Adrenal gland (tissue), 12 donors: ENCODE measurements around the gene DGKA. TPM values are rescaled to one million over a fixed set of nuclear protein-coding genes. Genes with fewer than 3 reads are reported as not detected.

Experiments used
- DNase-seq, 7 donors: peaks; one replicate each; pipeline ENCODE4 v3.0.0-alpha.2; 2019 to 2020
- H3K27ac ChIP-seq, 5 donors: fragments of 200-600 bp; sonication (generic) in 4 of 5; 1 replicate in 3 of 5; 2 replicates in 2 of 5; pipeline versions ENCODE4 v1.5.1 to v1.8.0; 2016 to 2020; ENCODE audit warnings: mild to moderate bottlenecking in 1 of 5
- H3K27me3 ChIP-seq: fragments of 200-600 bp; 2 replicates; pipeline ENCODE4 v1.8.0; 2021
- H3K36me3 ChIP-seq, 2 donors: fragments of 200-600 bp; replicated peaks in 1 of 2; 1 replicate in 1 of 2; 2 replicates in 1 of 2; pipeline versions ENCODE4 v1.5.1 to v1.8.0; 2018 to 2022
- H3K4me1 ChIP-seq, 2 donors: fragments of 200-600 bp; replicated peaks in 1 of 2; 1 replicate in 1 of 2; 2 replicates in 1 of 2; pipeline versions ENCODE4 v1.5.1 to v1.8.0; 2018 to 2021
- H3K4me3 ChIP-seq, 4 donors: fragments of 200-600 bp; sonication (generic) in 3 of 4; one replicate each; pipeline ENCODE4 v1.5.1; 2016 to 2018
- H3K9me3 ChIP-seq, 3 donors: fragments of 200-600 bp; sonication (generic) in 1 of 3; replicated peaks in 1 of 3; 1 replicate in 2 of 3; 2 replicates in 1 of 3; pipeline versions ENCODE4 v1.5.1 to v1.8.0; 2016 to 2021
- CTCF ChIP-seq, 6 experiments: fragments of 450-650 bp in 4 of 6; fragments of 200-600 bp in 2 of 6; sonication (generic) in 1 of 6; IDR thresholded peaks; 1 replicate in 5 of 6; 2 replicates in 1 of 6; pipeline versions ENCODE4 v1.5.1 to v1.8.0; 2016 to 2021; ENCODE audit warnings: antibody characterized with exemption in 6 of 6, mild to moderate bottlenecking in 2 of 6, moderate library complexity in 1 of 6
- POLR2A ChIP-seq, 2 donors: fragments of 450-650 bp; IDR thresholded peaks; one replicate each; pipeline ENCODE4 v1.6.1; 2017; ENCODE audit warnings: antibody characterized with exemption in 2 of 2, mild to moderate bottlenecking in 2 of 2, moderate library complexity in 1 of 2
- WGBS, 4 donors: extraction: QIAGEN DNeasy Blood & Tissue Kit in 2 of 4; methylation state at CpG; one replicate each; pipeline versions ENCODE4 v1.1.5 to v1.1.7; 2013 to 2017; 5-methylcytosine and 5-hydroxymethylcytosine counted together
- intact Hi-C, 2 donors: fragments of 100-400 bp; cut with DNase I; formaldehyde crosslinking; loops; one replicate each; pipeline versions ENCODE4 v1.14.1 to v1.15.0; 2022 to 2023
- polyA plus RNA-seq, 3 donors: library from polyadenylated mRNA; stranded (reverse); fragments of 200-250 nt in 2 of 3; fragments of 350-450 nt in 1 of 3; fragmentation: Illumina TruSeq in 1 of 3; extraction: RNeasy Lipid Tissue Mini Kit (QIAGEN cat#74804) in 1 of 3; gene quantifications; one replicate each; pipeline ENCODE4 v1.2.3, GENCODE V29; 2013 to 2014
- total RNA-seq, 9 donors: library from RNA; depleted of rRNA in 4 of 9; stranded (reverse); fragments of >200 nt in 4 of 9; fragments of 120-200 nt in 1 of 9; fragmentation: NEBNext Ultra II Directional in 1 of 9; extraction: Animal tissue kit (Norgen Biotek cat#: 25700) in 1 of 9; gene quantifications; one replicate each; pipeline versions ENCODE4 v1.1.0 to v1.2.4, GENCODE V29; 2013 to 2023
- donor health status: healthy with polysubstance abuse.
- donor health status: Bipolar disorder and iron deficiency.
- donor health status: DM: yes; HTN: yes; CAD: no.
- donor health status: DM: no; HTN: no; CAD: no.
- donor health status: DM: no; HTN: no; CAD: no.
- donor health status: DM: yes; HTN: yes; CAD: no.

The DGKA gene
- total and polyA plus RNA-seq, 12 donors = 16.0 to 116 (median 34.2) TPM

GRCh38 chr12:55966408-55967281, 35.7 kb downstream of the DGKA start, which contains the start of gene CDK2:
Gene CDK2, plus strand, starts transcription at chr12:55966830. Its CDS starts 179 bp downstream, at chr12:55967009.
- peaks cover 6 to 11% of the 10 kb centered on the region in 2 donors for H3K4me1 ChIP-seq
- no peaks in the 10 kb centered on the region for H3K9me3 ChIP-seq
- TF ChIP-seq POLR2A (IDR thresholded peaks at IDR 0.05) = peak in 1 of 2 donors; percentile 68
- no peak for TF ChIP-seq CTCF (IDR thresholded peaks at IDR 0.05)
- DNase-seq = peak; percentile 88 to 97 (median 92)
- H3K27ac ChIP-seq = peak within 1 kb of the TSS in 4 of 5 donors; percentile 46 to 88 (median 66)
- intact Hi-C loops = no loop called here
- peak within 1 kb of the TSS; percentile 21 to 77 (median 39) for H3K4me3 ChIP-seq
- no peaks in the 10 kb centered on the region for H3K27me3 ChIP-seq
- H3K36me3 ChIP-seq = no peaks in the 10 kb centered on the region
- WGBS, 4 donors = 0 to 1% (median 0%) methylated on average over 24 to 45 of the region's 45 CpGs

GRCh38 chr12:55969356-55969755, 38.4 kb downstream of the DGKA start:
- H3K27me3 ChIP-seq = no peaks in the 10 kb centered on the region
- no peaks in the 10 kb centered on the region for H3K9me3 ChIP-seq
- WGBS, 4 donors = 82 to 100% (median 92%) methylated on average over 2 to 4 of the region's 4 CpGs
- no peaks in the 10 kb centered on the region for H3K36me3 ChIP-seq
- intact Hi-C loops = no loop called here
- TF ChIP-seq POLR2A (IDR thresholded peaks at IDR 0.05) (no peak), CTCF (IDR thresholded peaks at IDR 0.05) (no peak)
- peaks cover 11 to 22% of the 10 kb centered on the region in 2 donors for H3K4me1 ChIP-seq
- no peak overlapping the region for H3K4me3 ChIP-seq
- no peak for DNase-seq
- no peak overlapping the region for H3K27ac ChIP-seq

GRCh38 chr12:55970775-55971174, 39.8 kb downstream of the DGKA start:
- Histone ChIP-seq H3K36me3 (no peaks in the 10 kb centered on the region), H3K27ac (no peak overlapping the region), H3K4me1 (peaks cover 20 to 33% of the 10 kb centered on the region in 2 donors), H3K27me3 (no peaks in the 10 kb centered on the region), H3K4me3 (no peak overlapping the region), H3K9me3 (no peaks in the 10 kb centered on the region)
- no peak for DNase-seq
- no peak for TF ChIP-seq CTCF (IDR thresholded peaks at IDR 0.05)
- no peak for TF ChIP-seq POLR2A (IDR thresholded peaks at IDR 0.05)
- intact Hi-C loops = no loop called here
- WGBS, 4 donors = 87 to 97% (median 94%) methylated on average over 6 to 7 of the region's 7 CpGs

- peak in 4 of 7 donors; percentile 28 to 42 (median 37) for DNase-seq
- 50 to 59% (median 54%) methylated on average over 3 of the region's 3 CpGs for WGBS, 4 donors
- Histone ChIP-seq H3K4me1 (peaks cover 19 to 38% of the 10 kb centered on the region in 2 donors), H3K4me3 (no peak overlapping the region), H3K9me3 (no peaks in the 10 kb centered on the region), H3K36me3 (no peaks in the 10 kb centered on the region), H3K27me3 (no peaks in the 10 kb centered on the region), H3K27ac (peak overlapping the region; percentile 86 to 95 (median 91))
- TF ChIP-seq POLR2A (IDR thresholded peaks at IDR 0.05) = no peak
- no peak for TF ChIP-seq CTCF (IDR thresholded peaks at IDR 0.05)
- intact Hi-C loops = no loop called here
Observed at GRCh38 chr12:55972042-55972441, 41.1 kb downstream of the DGKA start.
